KBM-7 (cell line): ENCODE results near the gene TP73.

Experiments used
- DNase-seq: peaks from one replicate; pipeline ENCODE4 v3.0.0-alpha.2; 2015
- in situ Hi-C: fragments of 300-500 bp; cut with MboI; formaldehyde crosslinking; loops from 2 replicates; pipeline ENCODE4 v1.14.3; 2020; ENCODE audit warnings: low sequenced_read_pairs, low pct_unique_long_range_greater_than_20kb, mixed read lengths

Gene TP73

DNA sequence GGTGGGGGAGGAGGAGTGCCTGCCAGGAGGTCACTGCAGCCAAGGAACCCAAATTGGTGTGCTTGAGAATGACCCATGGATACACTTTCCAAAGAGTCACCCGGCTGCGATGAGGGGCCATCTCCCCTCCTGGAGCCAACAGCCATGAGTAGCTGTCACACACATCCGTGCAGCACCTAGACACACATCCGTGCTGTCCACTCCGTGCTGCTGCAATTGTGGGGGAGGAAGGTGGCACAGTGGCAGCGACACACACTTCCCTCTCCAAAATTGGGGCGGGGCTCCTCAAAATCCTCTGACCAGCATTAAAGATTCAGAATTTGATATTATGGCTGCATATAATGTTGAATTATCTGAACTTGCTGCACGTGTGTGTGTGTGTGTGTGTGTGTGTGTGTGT, 15.8 kb downstream of the TP73 start:
- in situ Hi-C loops = no loop called here
- no peak for DNase-seq

DNA sequence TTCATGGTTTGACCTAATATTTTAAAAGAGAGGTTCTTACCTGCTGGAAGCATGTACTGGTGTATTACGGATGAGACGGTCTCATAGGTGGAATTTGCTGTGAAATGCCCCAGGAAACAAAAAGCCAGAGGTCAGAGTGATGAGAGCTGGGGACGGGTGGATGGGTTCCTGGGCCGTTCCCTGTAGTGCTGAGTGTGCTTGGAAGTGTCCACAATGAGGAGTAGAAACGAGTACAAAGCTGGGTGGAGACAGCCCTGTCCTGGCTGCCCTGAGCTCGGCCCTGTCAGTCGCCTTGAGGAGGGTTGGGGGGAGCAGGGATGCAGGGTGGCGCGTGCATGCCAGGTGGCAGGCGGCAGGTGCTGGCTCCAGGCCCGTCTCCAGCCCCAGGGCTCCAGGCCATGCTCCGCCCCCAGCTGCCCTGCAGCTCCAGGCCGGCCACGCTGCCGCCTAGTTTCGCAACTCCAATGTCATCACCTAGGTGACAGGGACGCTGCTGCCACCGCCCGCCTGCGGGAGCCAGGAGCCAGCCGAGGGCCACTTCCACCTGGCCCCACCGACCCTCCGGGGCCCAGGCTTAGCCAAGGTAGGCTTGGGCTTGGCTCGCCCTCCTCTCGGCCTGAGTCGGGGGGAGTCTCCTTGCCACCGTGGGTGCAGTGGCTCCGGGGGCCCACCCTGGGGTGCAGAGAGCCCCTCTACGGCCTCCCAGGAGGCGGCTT, 16.4 kb downstream of the TP73 start:
- DNase-seq = peak; percentile 66
- in situ Hi-C loops = no loop called here

DNA sequence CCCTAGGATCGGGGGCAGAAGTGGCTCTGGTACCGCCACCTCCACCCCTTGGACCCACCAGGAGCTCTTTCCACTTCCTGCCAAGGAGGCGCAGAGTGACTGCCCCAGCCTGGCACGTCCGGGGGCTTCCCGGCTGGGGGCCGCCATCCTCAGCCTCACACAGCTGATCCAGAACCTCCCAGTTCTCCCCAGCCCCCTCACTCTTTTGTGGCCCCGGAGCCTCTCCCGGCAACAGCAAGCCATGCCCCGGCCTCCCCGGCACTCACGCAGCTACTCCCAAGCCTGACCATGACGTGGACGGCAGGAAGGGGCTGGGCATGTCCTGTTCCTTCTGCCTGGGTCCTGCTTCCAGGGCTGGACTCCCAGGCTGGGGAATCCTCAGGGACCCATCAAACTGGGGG, 17.1 kb downstream of the TP73 start:
- no peak for DNase-seq
- in situ Hi-C loops = no loop called here

DNA sequence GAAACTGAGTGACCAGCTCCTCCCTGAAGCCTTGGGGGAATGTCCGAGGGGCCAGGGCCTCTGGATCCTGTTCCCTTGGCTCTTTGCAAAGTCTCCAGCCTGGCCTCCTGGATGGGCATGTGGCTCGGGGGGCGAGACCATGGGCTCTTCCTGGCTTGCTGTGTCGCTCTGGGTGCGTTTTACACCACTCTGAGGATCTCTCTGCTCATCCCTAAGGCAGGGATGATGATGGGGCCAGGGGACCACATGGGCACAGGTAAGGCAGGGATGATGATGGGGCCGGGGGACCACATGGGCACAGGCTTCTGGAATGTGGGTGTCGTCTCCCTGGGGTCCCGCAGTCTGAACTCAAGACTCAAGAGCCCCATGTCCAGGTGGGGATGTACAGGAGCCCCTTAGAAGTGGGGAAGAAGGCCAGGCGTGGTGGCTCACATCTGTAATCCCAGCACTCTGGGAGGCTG, 17.7 kb downstream of the TP73 start:
- in situ Hi-C loops = no loop called here
- DNase-seq = no peak

DNA sequence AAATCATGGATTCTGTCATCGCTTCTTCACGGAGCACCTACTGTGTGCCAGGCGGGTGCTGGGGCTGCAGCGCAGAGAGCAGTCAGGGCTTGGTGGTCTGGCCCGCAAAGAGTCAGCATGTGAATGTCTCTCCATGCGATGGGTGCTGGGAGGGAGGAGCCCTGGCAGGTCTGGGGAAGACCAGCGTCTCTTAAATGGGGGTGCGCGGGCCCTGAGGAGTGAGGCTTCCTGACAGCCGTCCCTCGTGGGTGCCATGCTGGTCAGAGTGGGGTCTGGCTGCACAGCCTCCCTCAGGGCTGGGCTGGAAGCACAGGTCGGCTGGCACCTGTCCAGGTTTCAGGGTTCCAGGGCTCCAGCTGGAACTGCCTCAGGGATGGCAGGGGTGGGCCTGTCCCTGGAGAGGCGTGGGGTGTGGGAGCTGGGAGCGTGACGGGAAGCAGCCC, 18.5 kb downstream of the TP73 start:
- in situ Hi-C loops = no loop called here
- DNase-seq = no peak

DNA sequence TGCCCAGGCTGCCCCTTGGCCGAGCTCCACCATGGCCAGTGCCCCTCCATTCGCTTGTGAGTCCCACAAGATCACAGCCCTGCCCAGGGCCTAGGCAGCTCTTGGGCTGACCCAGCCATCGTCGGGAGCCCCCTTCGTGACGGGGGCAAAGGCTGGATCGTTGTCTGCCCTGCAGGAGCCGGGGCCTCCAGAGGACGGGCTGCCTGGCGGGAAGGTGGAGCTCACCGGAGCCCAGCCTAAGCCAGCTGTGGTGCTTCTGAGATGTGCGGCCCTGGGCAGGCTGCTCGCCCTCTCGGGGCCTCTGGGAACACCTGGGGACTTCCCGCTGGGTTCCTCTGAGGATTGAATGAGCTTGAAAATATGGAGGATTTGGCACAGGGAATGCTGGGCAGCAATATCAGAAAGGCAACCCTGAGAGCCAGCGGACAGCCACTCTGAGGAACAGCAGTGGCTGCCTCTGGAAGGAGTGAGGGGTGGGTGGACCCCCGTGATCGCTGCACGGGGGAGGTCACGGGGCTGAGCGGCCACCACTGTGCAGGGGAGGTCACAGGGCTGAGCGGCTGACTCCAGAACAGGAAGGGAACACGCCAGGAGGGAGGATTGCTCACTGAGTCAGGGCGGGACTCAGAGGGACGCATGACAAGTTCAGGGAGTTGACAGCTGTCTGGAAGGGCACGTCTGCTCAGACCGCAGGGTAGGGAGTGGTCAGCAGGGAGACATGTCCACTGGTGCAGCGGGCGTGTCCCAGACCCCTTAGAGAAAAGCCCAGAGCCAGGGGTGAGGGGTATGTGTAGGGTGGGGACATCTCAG, 19.3 kb downstream of the TP73 start:
- no peak for DNase-seq
- in situ Hi-C loops = no loop called here

DNA sequence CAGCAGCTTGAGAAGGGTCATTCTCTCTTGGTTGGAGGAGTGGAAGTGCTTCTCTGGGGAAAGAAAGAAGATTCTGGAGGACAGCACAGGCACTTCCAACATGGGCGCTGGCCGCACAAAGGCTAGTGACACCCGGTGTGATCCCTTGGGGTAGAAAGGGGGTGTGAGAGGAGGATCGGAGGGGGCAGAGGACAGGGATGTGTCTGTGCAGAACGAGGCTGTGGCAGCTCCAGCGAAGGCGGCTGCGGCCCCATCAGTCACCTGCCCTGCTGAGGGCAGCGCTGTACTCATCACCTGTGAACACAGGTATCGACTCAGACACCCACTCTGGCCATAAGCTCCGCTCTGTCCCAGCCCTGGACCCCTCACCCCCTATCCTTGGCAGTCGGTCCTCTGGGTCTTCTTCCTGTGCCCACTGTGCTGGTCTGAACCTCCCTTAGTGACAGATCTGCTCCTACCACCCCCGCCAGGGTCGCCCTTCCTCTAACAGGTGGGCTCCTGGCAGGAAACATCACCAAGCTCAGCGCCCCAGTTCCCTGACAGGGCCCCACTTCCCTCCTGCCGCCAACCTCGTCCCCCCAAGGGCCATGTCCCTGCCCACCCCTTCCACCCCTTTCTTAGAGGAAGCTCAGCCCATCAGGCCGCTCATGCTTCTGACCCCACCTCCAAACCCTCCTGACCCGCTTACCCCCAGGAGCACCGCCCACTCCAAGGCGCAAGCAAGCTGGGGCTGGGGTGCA, 20.1 kb downstream of the TP73 start:
- in situ Hi-C loops = no loop called here
- DNase-seq = no peak

DNA sequence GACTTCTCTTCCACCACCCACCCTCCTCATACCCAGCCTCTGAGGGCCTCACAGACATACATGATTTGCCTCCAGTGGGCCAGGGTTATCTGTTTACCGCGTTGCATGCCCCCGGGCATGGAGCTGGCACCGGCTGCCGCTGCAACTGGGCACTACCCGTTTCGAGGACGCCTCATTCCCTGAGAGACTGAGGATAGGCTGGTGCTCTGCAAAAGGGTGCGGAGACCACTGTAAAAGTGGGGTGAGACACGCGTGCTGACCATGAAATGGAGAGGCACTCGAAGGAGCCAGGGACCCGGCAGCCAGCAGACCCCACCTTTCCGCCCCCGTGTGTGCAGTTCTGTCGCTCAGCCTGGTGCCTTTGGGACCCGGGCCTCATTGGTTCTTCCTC, 20.6 kb downstream of the TP73 start:
- DNase-seq = no peak
- in situ Hi-C loops = no loop called here

DNA sequence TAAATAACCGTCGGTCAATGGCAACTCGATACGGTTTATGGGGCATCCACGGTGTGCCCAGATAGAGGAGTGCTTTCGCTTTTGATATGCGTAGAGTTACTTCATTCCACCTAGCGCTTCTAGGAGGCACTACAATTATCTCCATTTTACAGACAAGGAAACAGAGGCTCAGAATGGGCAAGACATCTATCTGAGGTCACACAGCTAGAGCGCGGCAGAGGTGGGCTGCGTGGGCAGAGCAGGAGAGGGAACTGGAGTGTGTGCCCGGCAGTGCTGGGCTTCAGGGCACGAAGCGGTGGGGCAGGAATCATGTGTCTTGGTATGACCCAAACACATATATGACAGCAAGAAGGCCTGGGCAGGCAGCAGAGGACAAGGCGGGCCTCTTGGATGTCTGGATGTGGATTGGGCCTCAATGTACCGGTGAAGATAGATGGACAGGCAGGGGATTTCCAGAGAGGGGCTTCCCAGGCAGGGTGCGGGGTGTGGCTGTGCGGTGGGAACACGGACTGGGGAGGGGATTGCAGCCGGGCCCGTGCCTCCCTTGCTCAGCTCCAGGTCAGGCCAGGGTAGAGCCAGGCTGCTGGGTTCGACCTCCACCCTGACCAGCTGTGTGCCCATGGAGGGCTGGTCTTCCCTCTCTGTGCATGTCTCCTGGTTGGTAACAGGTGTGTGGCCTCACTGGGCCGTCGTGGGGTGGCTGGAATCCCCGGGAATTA, 21.2 kb downstream of the TP73 start:
- in situ Hi-C loops = no loop called here
- DNase-seq = no peak

DNA sequence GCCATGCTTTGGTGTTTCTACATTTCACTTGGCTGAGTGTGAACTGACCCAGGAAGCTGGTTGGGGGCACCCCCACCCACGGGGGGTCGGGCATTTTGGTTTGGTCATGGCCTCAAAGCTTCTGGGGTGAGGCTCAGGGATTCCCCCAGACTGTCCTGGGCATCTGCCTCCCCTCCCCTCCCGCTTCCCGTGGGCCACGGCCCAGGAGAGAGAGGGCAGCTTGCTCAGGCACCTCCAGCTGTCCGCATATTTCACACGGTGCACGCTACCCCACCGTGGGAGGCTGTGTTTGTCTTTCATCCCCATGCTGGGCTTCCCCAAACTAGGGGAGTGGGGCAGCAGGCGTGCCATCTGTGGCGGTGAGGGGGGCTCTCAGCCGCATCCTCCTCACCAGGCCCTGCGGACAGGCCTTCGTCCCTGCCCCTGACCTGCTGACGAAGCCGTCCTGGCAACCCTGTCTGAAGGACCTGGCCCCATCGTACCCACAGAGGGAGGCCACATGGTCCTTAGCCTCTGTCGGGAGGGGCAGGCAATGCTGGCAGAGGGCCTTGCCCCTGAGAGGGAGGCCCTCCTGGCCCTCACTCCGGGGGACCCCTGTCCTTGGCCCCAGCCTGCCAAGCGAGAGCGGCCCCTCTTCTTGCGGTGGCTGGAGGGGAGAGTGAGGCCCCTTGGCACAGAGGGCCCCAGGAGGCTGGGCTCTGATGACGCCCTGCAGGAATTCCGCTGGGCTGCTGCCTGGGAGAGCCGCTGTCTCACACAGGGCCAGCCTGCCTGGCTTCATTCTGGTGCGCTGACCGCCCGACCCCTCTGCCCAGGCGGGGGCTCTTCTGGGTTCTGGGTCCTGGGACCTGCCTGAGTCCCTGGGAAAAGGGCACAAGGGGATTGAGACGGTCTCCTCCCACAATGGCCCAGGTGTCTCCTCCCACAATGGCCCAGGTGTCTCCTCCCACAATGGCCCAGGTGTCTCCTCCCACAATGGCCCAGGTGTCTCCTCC, 22.1 kb downstream of the TP73 start:
- in situ Hi-C loops = no loop called here
- DNase-seq = no peak

DNA sequence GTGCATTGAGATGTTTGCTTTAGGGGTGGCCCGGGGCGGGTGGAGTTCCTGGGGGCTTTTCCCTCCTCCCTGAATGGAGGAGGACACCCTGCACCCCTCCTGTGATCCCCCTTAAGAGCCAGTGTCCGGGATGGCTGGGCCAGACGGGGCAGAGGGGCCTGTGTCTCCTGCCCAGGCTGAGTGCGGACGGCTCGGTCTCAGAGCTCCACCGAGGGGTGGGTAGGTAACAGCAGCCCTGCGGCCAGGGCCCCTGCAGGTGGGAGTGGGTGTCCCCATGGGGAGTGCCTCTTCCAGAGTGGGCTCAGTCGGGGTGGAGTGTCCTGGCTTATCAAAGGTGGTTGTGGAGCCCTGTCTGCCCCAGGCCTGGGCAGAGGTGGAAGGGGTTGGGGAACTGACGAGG, 23.1 kb downstream of the TP73 start:
- no peak for DNase-seq
- in situ Hi-C loops = no loop called here

DNA sequence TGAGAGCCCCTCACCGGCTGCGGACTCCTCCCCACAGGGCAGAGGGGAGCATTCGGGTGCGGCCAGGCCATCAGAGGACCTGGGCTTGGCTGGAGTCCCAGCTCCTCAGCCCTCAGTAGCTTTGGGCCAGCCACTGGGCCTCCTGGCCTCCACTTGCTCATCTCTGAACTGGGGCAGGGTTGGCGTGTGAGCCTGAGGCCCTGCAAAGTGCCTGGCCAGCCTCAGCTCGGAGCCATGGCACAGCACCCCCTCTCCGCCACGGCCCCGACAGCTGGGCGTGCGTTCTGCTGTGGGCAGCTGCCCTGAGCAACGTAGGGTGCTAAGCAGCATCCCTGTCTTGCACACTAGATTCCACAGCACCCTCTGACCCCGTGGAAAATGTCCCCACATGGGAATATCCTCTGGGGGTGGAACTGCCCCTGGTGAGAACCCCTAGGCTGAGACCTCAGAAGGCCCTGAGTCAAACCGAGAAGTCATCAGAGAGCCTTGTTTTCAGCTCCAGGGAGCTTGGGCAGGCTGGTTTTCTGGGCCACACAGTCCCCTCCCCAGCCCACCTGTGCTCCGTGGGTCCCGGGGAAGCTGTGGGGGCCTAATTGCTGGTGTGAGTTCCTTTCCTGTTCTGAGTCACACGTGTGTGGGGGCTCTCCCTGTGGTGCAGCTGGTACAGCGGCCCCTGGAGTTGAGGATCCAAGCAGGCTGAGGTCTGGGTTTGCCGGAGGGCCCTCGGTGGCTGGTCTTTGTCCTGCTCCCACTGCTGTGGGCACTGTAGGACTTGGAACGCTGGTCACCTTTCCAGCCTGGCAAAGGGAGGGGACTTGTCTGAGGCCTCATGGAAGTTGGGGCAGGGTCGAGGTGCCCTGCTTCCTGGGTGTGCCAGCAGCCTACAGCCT, 24.5 kb downstream of the TP73 start:
- DNase-seq = peak; percentile 61
- in situ Hi-C loops = no loop called here

DNA sequence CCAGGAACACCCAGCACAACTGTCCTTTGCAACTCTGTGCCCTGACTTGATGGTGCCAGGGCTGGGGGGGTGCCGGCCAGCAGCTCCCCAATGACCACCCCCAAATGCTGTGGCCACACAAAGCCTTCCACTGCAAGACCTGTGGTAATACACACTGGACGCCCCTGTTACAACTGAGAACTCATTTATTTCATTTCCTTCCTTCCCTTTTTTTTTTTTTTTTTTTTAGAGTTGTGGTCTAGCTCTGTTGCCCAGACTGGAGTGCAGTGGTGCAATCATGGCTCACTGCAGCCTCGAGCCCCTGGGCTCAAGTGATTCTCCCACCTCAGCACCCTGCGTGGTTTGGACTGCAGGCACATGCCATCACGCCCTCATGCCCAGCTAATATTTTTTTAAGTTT, 25.2 kb downstream of the TP73 start:
- in situ Hi-C loops = no loop called here
- peak; percentile 69 for DNase-seq

DNA sequence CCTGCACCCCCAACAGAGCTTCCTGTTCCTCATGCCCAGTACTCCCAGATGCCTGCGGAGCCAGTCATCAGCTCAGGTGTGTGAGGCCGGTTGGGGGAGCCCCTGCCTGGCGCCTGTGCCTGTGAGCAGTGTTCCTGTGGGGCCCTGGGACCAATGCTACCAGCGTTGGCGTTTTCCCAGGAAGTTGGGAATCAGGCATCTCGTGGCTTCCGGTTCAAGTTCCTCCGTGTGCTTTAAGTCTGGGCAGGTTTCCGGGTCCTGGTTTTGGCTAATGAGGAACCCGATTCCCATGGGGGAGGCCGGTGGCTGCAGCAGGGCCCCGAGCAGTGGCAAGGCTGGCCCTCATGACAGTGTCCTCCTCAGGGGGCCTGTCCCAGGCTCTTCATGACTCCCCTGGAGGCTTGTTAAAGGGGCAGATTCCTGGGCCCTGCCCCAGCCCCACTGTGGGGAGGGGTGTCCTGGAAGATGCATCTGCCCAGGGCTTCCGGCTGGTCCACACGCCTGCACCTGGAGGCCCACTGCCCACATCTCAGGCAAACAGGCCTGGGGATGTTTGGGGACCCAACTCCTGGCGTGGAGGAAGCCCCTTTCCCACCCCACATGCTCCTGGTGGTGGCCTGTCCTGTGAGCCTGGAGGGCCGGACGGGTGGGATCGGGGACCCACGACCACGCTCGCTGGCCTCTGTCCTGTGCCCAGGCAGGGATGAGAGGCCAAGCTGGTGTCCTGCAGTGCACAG, 26.2 kb downstream of the TP73 start:
- DNase-seq = peak; percentile 47
- in situ Hi-C loops = no loop called here

DNA sequence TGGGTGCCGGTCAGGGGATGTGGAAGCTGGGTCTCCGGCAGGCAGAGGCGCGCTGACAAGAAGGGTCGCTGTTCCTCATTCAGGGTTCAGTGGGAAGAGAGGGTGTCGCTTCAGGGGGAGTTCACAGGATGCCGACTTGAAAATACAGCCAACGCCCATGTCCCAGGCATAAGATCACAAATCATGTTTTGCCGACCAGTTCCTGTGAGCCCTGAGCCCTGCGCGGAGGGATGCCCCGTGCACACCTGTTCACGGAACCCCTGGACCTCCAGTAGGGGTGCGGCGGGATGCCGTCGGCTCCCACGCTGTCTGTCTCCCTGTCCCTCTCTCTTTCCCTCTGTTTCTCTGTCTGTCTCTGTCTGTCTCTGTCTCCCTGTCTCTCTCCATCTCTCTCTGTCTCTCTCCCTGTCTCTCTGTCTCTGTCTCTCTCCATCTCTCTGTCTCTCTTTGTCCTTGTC, 26.8 kb downstream of the TP73 start:
- in situ Hi-C loops = no loop called here
- no peak for DNase-seq

DNA sequence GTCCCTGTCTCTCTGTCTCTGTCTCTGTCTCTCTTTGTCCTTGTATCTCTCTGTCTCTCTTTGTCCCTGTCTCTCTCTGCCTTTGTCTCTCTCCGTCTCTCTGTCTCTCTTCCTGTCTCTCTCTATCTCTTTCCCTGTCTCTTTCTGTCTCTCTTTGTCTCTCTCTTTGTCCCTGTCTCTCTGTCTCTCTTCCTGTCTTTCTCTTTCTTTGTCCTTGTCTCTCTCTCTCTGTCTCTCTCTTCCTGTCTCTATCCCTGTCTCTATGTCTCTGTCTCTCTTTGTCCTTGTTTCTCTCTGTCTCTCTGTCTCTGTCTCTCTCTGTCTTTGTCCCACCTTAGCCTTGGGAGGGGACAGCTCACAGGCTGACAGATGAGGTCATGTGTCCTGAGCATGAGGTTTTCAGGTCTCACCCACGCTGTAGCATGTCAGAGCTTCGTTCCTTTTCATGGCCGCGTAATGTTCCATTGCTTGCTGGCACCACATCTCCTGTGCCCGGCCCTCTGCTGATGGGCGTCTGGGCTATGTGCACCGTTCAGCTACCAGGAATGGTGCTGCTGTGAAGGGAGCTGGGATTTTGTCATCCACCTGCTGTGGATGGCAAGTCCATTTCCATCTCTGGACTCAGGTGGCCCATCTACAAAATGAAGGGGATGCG, 27.6 kb downstream of the TP73 start:
- DNase-seq = no peak
- in situ Hi-C loops = no loop called here
